Skeletal muscle cell (primary cell): ENCODE results near the gene RPS27A.

Experiments
- DNase-seq: peaks from one replicate; pipeline ENCODE4 v3.0.0-alpha.2; 2010; ENCODE audit warnings: low read depth
- H3K4me3 ChIP-seq: 2 replicates; pipeline ENCODE4 v1.5.1; 2011; ENCODE audit warnings: low read depth, mild to moderate bottlenecking, control low read depth, low read length, moderate library complexity

RPS27A gene

GRCh38 chr2:55283083-55283482 is 50.6 kb downstream of the RPS27A start:
- no peak overlapping the region for H3K4me3 ChIP-seq
- no peak for DNase-seq
